Renal pelvis (tissue), 4 donors: Measurements from ENCODE around the gene EPHB1. TPM values are rescaled to one million over a fixed set of nuclear protein-coding genes. Genes with fewer than 3 reads are reported as not detected.

Experiments
- DNase-seq: peaks from one replicate; pipeline ENCODE4 v3.0.0-alpha.2; 2013
- polyA plus RNA-seq, 3 donors: library from polyadenylated mRNA; unstranded; fragments of 120-200 nt; gene quantifications; one replicate each; pipeline ENCODE4 v1.2.1, GENCODE V29; 2013; ENCODE audit not compliant: insufficient read length in 3 of 3

The EPHB1 gene
- polyA plus RNA-seq, 3 donors, result 5.2 to 6.0 (median 5.9) TPM

GRCh38 chr3:135155791-135156190 lies 360.7 kb downstream of the EPHB1 start:
- no peak for DNase-seq

- no peak for DNase-seq
Observed at GRCh38 chr3:135157045-135157740, 362.1 kb downstream of the EPHB1 start.

GRCh38 chr3:135158520-135158919 lies 363.5 kb downstream of the EPHB1 start:
- DNase-seq, result no peak

GRCh38 chr3:135159681-135160247 lies 364.7 kb downstream of the EPHB1 start:
- DNase-seq, result no peak

- DNase-seq, result no peak
Observed at GRCh38 chr3:135161425-135161824, 366.4 kb downstream of the EPHB1 start.

- no peak for DNase-seq
Observed at GRCh38 chr3:135163701-135164100, 368.6 kb downstream of the EPHB1 start.

GRCh38 chr3:135165260-135165659 lies 370.2 kb downstream of the EPHB1 start:
- no peak for DNase-seq

GRCh38 chr3:135166266-135166825 lies 371.3 kb downstream of the EPHB1 start:
- DNase-seq, result no peak

GRCh38 chr3:135168822-135169221 lies 373.8 kb downstream of the EPHB1 start:
- DNase-seq, result no peak

- DNase-seq, result no peak
Observed at GRCh38 chr3:135169651-135170050, 374.6 kb downstream of the EPHB1 start.

- DNase-seq, result no peak
Observed at GRCh38 chr3:135170732-135171131, 375.7 kb downstream of the EPHB1 start.

GRCh38 chr3:135172191-135172869 lies 377.3 kb downstream of the EPHB1 start:
- no peak for DNase-seq

GRCh38 chr3:135175728-135176277 lies 380.7 kb downstream of the EPHB1 start:
- DNase-seq, result no peak

- no peak for DNase-seq
Observed at GRCh38 chr3:135176881-135177280, 381.8 kb downstream of the EPHB1 start.

- DNase-seq, result no peak
Observed at GRCh38 chr3:135178566-135178965, 383.5 kb downstream of the EPHB1 start.

- DNase-seq, result peak; percentile 33
Observed at GRCh38 chr3:135181408-135181807, 386.3 kb downstream of the EPHB1 start.

- DNase-seq, result no peak
Observed at GRCh38 chr3:135182364-135182998, 387.4 kb downstream of the EPHB1 start.

- DNase-seq, result no peak
Observed at GRCh38 chr3:135190658-135191057, 395.6 kb downstream of the EPHB1 start.

- DNase-seq, result no peak
Observed at GRCh38 chr3:135191708-135192107, 396.6 kb downstream of the EPHB1 start.

- no peak for DNase-seq
Observed at GRCh38 chr3:135192929-135193328, 397.9 kb downstream of the EPHB1 start.

GRCh38 chr3:135197246-135197645 lies 402.2 kb downstream of the EPHB1 start:
- no peak for DNase-seq

- DNase-seq, result no peak
Observed at GRCh38 chr3:135197856-135198255, 402.8 kb downstream of the EPHB1 start.
